HCT116 (cell line): Measurements from ENCODE around the gene SEC31A. TPM values are rescaled to one million over a fixed set of nuclear protein-coding genes. Genes with fewer than 3 reads are reported as not detected.

Experiments used
- ATAC-seq: fragments of 200-7000 bp; cut with Tn5 transposase; 2 replicates; pipeline ENCODE4 v1.9.1; 2020; ENCODE audit warnings: mild to moderate bottlenecking, moderate library complexity
- BruUV-seq: library from RNA; stranded (reverse); fragments of 400-500 nt; replicated peaks from 2 replicates; lab custom pipeline; 2021; lab: Mats Ljungman, UMichigan
- CTCF ChIA-PET: fragments of 300-600 bp; sonication (Branson Sonifier 250); formaldehyde crosslinking; loops from one replicate; lab custom pipeline; 2021; ENCODE audit warnings: antibody characterized with exemption; lab: Charles Lee
- POLR2A ChIA-PET: fragments of 300-600, 350-600 bp; sonication (Branson Sonifier 250); formaldehyde crosslinking; loops from one replicate; lab custom pipeline; 2021; ENCODE audit warnings: antibody characterized with exemption; lab: Charles Lee
- RAD21 ChIA-PET, 2 experiments: fragments of 300-600 bp; sonication (Branson Sonifier 250); formaldehyde crosslinking; loops; one replicate each; lab custom pipeline; 2023; ENCODE audit warnings: low total read pairs in 2 of 2; ENCODE audit not compliant: uncharacterized antibody in 2 of 2, unreplicated experiment in 2 of 2, low non-redundant PET in 1 of 2; lab: Charles Lee
- DNase-seq: peaks from one replicate; pipeline ENCODE4 v3.0.0-alpha.2; 2010; ENCODE audit warnings: low read depth, low spot score
- H2AFZ ChIP-seq: fragments of 200-600 bp; shearing (Covaris generic), sonication (generic); 2 replicates; pipeline ENCODE4 v1.6.1; 2017; ENCODE audit warnings: low read depth, mixed run types, mixed read lengths, antibody characterized with exemption, low read length; ENCODE audit not compliant: poor library complexity, severe bottlenecking
- H3K27ac ChIP-seq: 2 replicates; pipeline ENCODE4 v1.5.1; 2012; ENCODE audit warnings: low read depth, low read length
- H3K27me3 ChIP-seq: fragments of 200-600 bp; sonication (generic); 2 replicates; pipeline ENCODE4 v1.6.1; 2016; ENCODE audit warnings: mixed run types, low read length, mixed read lengths; ENCODE audit not compliant: insufficient read depth
- H3K36me3 ChIP-seq, 2 experiments: fragments of 200-500 bp in 1 of 2; fragments of 200-600 bp in 1 of 2; sonication (Bioruptor generic) in 1 of 2; sonication (generic) in 1 of 2; 2 replicates each; pipeline versions ENCODE4 v1.5.1 to v1.6.1; 2014 to 2016; ENCODE audit warnings: low read length in 2 of 2, inconsistent platforms in 1 of 2, mixed read lengths in 1 of 2, mixed run types in 1 of 2; ENCODE audit not compliant: insufficient read depth in 2 of 2, control insufficient read depth in 1 of 2
- H3K4me1 ChIP-seq, 2 experiments: fragments of 200-600 bp in 1 of 2; sonication (generic) in 1 of 2; 2 replicates each; pipeline versions ENCODE4 v1.5.1 to v1.6.1; 2012 to 2017; ENCODE audit warnings: low read length in 2 of 2, inconsistent platforms in 1 of 2, mild to moderate bottlenecking in 1 of 2, mixed read lengths in 1 of 2, mixed run types in 1 of 2, moderate library complexity in 1 of 2; ENCODE audit not compliant: insufficient read depth in 2 of 2, control insufficient read depth in 1 of 2
- H3K4me2 ChIP-seq: fragments of 200-600 bp; sonication (generic); 2 replicates; pipeline ENCODE4 v1.6.1; 2017; ENCODE audit warnings: mixed run types, low read length, mixed read lengths
- H3K4me3 ChIP-seq, 2 experiments: fragments of 200-600 bp in 1 of 2; sonication (generic) in 1 of 2; replicated peaks in 1 of 2; 2 replicates each; pipeline ENCODE4 v1.5.1; 2011 to 2016; ENCODE audit warnings: low read length in 2 of 2, control low read depth in 1 of 2, low read depth in 1 of 2, mild to moderate bottlenecking in 1 of 2, mixed read lengths in 1 of 2, mixed run types in 1 of 2
- H3K79me2 ChIP-seq: fragments of 200-600 bp; sonication (generic); 2 replicates; pipeline ENCODE4 v1.6.1; 2017; ENCODE audit warnings: mild to moderate bottlenecking, mixed run types, low read length, moderate library complexity, mixed read lengths; ENCODE audit not compliant: insufficient read depth
- H3K9ac ChIP-seq: fragments of 200-600 bp; sonication (generic); 2 replicates; pipeline ENCODE4 v1.6.1; 2016; ENCODE audit warnings: low read length, mixed read lengths
- H3K9me2 ChIP-seq: fragments of 200-600 bp; sonication (generic), shearing (Covaris generic); 2 replicates; pipeline ENCODE4 v1.6.1; 2017; ENCODE audit warnings: mixed run types, mild to moderate bottlenecking, moderate library complexity; ENCODE audit not compliant: insufficient read depth
- H3K9me3 ChIP-seq, 2 experiments: fragments of 200-500 bp in 1 of 2; fragments of 200-600 bp in 1 of 2; sonication (Bioruptor generic) in 1 of 2; sonication (generic) in 1 of 2; 2 replicates each; pipeline ENCODE4 v1.6.1; 2014 to 2017; ENCODE audit warnings: low read length in 2 of 2, mixed read lengths in 2 of 2, inconsistent platforms in 1 of 2, low read depth in 1 of 2, mild to moderate bottlenecking in 1 of 2, mixed run types in 1 of 2, moderate library complexity in 1 of 2; ENCODE audit not compliant: control insufficient read depth in 1 of 2, insufficient read depth in 1 of 2
- H4K20me1 ChIP-seq: fragments of 200-600 bp; sonication (generic), shearing (Covaris generic); 2 replicates; pipeline ENCODE4 v1.6.1; 2017; ENCODE audit warnings: mixed run types, mild to moderate bottlenecking, moderate library complexity; ENCODE audit not compliant: insufficient read depth
- ATF3 ChIP-seq: IDR thresholded peaks from 2 replicates; pipeline ENCODE4 v1.6.1; 2012
- CBX3 ChIP-seq: IDR thresholded peaks from 2 replicates; pipeline ENCODE4 v1.6.1; 2012; ENCODE audit warnings: low read depth
- EGR1 ChIP-seq: IDR thresholded peaks from 2 replicates; pipeline ENCODE4 v1.6.1; 2012; ENCODE audit warnings: low read depth
- EZH2phosphoT487 ChIP-seq: fragments of 200-600 bp; IDR thresholded peaks from 2 replicates; pipeline ENCODE4 v1.6.1; 2018; ENCODE audit warnings: antibody characterized with exemption, borderline replicate concordance
- FOSL1 ChIP-seq: IDR thresholded peaks from 2 replicates; pipeline ENCODE4 v1.6.1; 2012; ENCODE audit warnings: low read depth
- REST ChIP-seq: IDR thresholded peaks from 2 replicates; pipeline ENCODE4 v1.6.1; 2012; ENCODE audit warnings: low read depth
- TCF7L2 ChIP-seq: IDR thresholded peaks from 2 replicates; pipeline ENCODE4 v1.7.0; 2011; ENCODE audit warnings: borderline replicate concordance, inconsistent platforms; ENCODE audit not compliant: insufficient read depth, insufficient read length; ENCODE audit errors: extremely low read depth
- YY1 ChIP-seq: IDR thresholded peaks from 2 replicates; pipeline ENCODE4 v1.6.1; 2011; ENCODE audit warnings: low read length, low read depth, moderate library complexity, mild to moderate bottlenecking; ENCODE audit not compliant: insufficient replicate concordance; ENCODE audit errors: extremely low read depth
- ZFX ChIP-seq: fragments of 450-650 bp; IDR thresholded peaks from 2 replicates; pipeline ENCODE4 v1.6.1; 2017
- ZNF274 ChIP-seq: fragments of 200-500 bp; sonication (Bioruptor generic); IDR thresholded peaks from 2 replicates; pipeline ENCODE4 v1.6.1; 2014; ENCODE audit warnings: mild to moderate bottlenecking, low read depth, low read length, inconsistent platforms
- intact Hi-C: fragments of 100-400 bp; cut with micrococcal nuclease; formaldehyde crosslinking; loops from 2 replicates; pipeline ENCODE4 v1.10.0; 2022
- total RNA-seq: library from RNA; stranded (reverse); gene quantifications from one replicate; pipeline ENCODE4 v1.2.1, GENCODE V29; 2021; ENCODE audit not compliant: unreplicated experiment

Gene SEC31A
- total RNA-seq, 1 experiment from 2014 or later = 78.5 TPM

- ATAC-seq (no peak), DNase-seq (no peak)
- ChIA-PET RAD21 (no interaction called here), POLR2A (no interaction called here), CTCF (no interaction called here)
- Histone ChIP-seq H4K20me1 (no peaks in the 10 kb centered on the region), H3K79me2 (no peaks in the 10 kb centered on the region), H3K4me2 (no peak overlapping the region), H3K9me2 (no peaks in the 10 kb centered on the region), H2AFZ (no peak overlapping the region), H3K27me3 (no peaks in the 10 kb centered on the region), H3K9ac (no peak overlapping the region), H3K9me3 (no peaks in the 10 kb centered on the region), H3K27ac (no peak overlapping the region), H3K4me1 (no peaks in the 10 kb centered on the region), H3K36me3 (peaks cover 31 to 33% of the 10 kb centered on the region in 2 experiments), H3K4me3 (no peak overlapping the region)
- no peak for TF ChIP-seq REST
- TF ChIP-seq ZFX = no peak
- TF ChIP-seq ZNF274 = no peak
- no peak for TF ChIP-seq YY1
- no peak for TF ChIP-seq EZH2phosphoT487
- TF ChIP-seq TCF7L2 = no peak
- no peak for TF ChIP-seq ATF3
- no peak for TF ChIP-seq EGR1
- no peak for TF ChIP-seq CBX3
- TF ChIP-seq FOSL1 = no peak
- intact Hi-C loops = no loop called here
- BruUV-seq = no TSS peak
Measured at GRCh38 chr4:82839624-82840023, 51.3 kb downstream of the SEC31A start.
